ENCODE measurements around the gene NKTR. TPM values are rescaled to one million over a fixed set of nuclear protein-coding genes. Genes with fewer than 3 reads are reported as not detected.

Gene NKTR
- total RNA-seq, 1 donor, result 324 TPM

DNA sequence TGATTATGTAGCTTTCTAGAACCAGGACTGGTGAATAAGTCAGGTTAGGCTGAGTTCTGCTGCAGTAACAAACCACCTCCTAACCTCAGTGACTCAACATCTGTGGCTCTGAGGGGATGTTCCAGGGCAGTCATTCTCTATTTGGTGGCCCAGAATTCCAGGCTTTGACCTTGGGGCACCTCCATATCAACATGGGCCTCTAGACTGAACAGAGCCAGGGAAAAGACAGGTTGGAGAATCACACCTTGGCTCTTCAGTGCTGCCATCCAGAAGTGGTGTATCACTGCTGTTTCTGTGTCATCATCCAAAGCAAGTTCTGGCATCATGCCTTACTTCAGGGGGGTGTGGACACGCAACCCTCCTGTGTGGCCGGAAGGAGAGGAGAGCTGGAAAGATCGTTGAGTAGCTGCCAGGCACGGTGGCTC is 68.3 kb downstream of the NKTR start:
- H3K9me3 ChIP-seq (ENCODE audit: low read depth, low read length), result no peaks in the 10 kb centered on the region
- H3K4me3 ChIP-seq (ENCODE audit: low read length), result no peak overlapping the region
- no peaks in the 10 kb centered on the region for H3K4me1 ChIP-seq (ENCODE audit: insufficient read depth, low read length)
- no peaks in the 10 kb centered on the region for H3K27me3 ChIP-seq (ENCODE audit: insufficient read depth, low read length)

DNA sequence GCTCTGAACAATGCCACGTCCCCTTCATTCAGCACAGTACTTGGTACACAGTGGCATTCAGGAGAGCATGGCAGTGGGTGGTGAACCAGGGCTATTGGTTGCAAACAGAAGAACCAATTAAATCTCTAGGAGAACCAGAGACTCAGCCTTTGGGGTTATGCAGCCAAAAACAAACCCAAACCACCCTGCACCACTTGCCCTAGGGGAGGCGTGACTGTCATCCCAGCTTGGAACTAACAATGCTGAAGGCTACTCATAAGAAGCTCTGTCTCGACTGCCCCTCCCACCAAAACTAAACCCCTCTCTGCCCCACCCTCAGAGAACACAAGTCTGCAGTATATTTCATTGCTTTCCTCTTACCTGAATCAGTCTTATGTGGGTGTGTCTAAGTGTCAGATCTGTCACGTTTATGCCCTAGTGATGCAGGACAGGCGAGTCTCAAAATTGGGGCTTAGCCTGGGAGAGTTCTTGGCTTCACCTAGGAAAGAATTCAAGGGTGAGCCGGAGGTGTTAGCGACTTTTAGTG is 69.6 kb downstream of the NKTR start:
- Histone ChIP-seq H3K27me3 (ENCODE audit: insufficient read depth, low read length) (no peaks in the 10 kb centered on the region), H3K4me3 (ENCODE audit: low read length) (no peak overlapping the region), H3K9me3 (ENCODE audit: low read depth, low read length) (no peaks in the 10 kb centered on the region), H3K4me1 (ENCODE audit: insufficient read depth, low read length) (no peaks in the 10 kb centered on the region)

DNA sequence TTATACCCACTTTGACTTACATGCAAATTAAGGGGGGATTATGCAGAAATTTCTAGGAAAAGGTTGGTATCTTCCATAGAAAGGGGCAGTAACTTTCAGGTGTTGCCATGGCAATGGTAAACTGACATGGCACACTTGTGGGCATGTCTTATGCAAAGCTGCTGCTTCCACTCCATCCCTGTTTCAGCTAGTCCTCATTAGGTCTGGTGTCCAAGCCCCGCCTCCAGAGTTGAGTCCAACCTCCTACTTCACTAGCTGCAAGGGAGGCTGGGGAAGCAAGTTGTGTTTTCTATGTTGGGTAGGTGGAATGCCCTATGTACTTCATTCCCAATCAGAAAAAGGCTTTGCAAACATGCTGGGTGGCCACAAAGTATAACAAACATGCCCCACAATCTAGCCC is 70.2 kb downstream of the NKTR start:
- Histone ChIP-seq H3K27me3 (ENCODE audit: insufficient read depth, low read length) (no peaks in the 10 kb centered on the region), H3K9me3 (ENCODE audit: low read depth, low read length) (no peaks in the 10 kb centered on the region), H3K4me1 (ENCODE audit: insufficient read depth, low read length) (no peaks in the 10 kb centered on the region), H3K4me3 (ENCODE audit: low read length) (no peak overlapping the region)

DNA sequence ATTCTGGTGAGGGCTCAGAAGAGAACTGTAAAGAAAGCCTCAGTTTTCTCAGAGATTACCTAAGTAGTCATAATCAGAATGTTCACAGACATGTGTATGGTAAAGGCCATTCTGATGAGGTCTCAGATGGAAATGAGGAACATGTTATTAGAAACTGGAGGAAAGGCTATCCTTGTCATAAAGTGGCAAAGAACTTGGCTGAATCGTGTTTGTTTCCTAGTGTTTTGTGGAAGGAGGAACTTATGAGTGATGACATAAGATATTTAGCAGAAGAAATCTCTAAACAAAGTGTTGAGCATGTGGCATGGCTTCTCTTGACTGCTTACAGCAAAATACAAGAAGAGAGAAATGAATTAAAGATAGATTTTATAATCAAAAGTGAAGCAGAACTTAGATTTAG is 72.0 kb downstream of the NKTR start:
- Histone ChIP-seq H3K4me3 (ENCODE audit: low read length) (no peak overlapping the region), H3K4me1 (ENCODE audit: insufficient read depth, low read length) (no peaks in the 10 kb centered on the region), H3K9me3 (ENCODE audit: low read depth, low read length) (no peaks in the 10 kb centered on the region), H3K27me3 (ENCODE audit: insufficient read depth, low read length) (no peaks in the 10 kb centered on the region)

DNA sequence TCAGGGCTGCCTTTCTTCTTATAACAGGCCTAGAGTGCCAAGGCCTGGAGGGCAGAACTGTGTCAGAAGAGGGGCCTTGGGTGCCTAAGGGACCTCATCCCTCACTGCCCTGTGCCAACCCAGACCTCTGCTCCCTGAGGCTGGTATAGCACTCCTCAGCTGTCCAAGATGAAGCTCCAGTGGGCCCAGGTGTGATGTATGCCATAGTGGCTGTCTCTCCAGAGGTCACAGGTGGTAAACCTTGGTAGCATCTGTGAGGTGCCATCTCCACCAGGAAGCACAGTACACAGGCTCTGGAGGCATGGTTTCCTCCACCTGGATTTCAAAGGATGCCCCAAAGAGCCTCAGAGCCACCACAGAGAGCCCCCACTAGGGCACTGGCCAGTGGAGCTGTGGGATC is 72.6 kb downstream of the NKTR start:
- H3K27me3 ChIP-seq (ENCODE audit: insufficient read depth, low read length), result no peaks in the 10 kb centered on the region

DNA sequence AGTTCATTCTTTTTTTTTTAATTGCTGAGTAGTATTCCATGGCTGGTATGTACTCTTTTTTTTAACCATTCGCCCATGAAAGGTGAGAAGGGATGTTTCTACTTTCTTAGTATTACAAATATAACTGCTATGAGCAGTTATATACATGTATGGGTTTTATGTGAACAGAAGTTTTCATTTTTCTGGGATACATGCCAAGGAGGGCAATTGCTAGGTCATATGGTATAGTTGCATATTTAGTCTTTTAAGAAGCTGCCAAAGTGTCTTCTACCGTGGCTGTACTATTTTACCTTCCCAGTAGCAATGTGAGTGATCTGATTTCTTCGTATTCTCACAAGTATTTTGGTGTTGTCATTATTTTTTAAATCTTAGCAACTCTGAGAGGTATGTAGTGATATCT is 73.7 kb downstream of the NKTR start:
- Histone ChIP-seq H3K27me3 (ENCODE audit: insufficient read depth, low read length) (no peaks in the 10 kb centered on the region), H3K4me3 (ENCODE audit: low read length) (no peak overlapping the region), H3K4me1 (ENCODE audit: insufficient read depth, low read length) (no peaks in the 10 kb centered on the region), H3K9me3 (ENCODE audit: low read depth, low read length) (no peaks in the 10 kb centered on the region)

More for the DNA sequence above, 72.6 kb downstream of the NKTR start:
- Histone ChIP-seq H3K4me3 (ENCODE audit: low read length) (no peak overlapping the region), H3K9me3 (ENCODE audit: low read depth, low read length) (no peaks in the 10 kb centered on the region), H3K4me1 (ENCODE audit: insufficient read depth, low read length) (no peaks in the 10 kb centered on the region)

DNA sequence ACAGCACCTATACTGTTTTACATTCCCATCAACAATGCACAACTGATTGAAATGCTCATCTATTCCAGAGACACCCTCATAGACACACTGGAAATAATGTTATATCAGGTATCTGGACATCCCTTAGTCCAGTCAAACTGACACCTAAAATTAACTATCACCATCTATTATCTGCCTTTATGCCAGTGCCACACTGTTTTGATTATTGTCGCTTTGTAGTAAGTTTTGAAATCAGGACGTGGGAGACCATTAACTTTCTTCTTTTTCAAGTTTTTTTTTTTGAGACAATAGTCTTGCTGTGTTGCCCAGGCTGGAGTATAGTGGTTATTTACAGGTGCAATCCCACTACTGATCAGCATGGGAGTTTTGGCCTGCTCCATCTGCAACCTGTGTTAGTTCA is 75.4 kb downstream of the NKTR start:
- H3K4me3 ChIP-seq (ENCODE audit: low read length), result no peak overlapping the region
- no peaks in the 10 kb centered on the region for H3K27me3 ChIP-seq (ENCODE audit: insufficient read depth, low read length)
- no peaks in the 10 kb centered on the region for H3K9me3 ChIP-seq (ENCODE audit: low read depth, low read length)
- H3K4me1 ChIP-seq (ENCODE audit: insufficient read depth, low read length), result no peaks in the 10 kb centered on the region

DNA sequence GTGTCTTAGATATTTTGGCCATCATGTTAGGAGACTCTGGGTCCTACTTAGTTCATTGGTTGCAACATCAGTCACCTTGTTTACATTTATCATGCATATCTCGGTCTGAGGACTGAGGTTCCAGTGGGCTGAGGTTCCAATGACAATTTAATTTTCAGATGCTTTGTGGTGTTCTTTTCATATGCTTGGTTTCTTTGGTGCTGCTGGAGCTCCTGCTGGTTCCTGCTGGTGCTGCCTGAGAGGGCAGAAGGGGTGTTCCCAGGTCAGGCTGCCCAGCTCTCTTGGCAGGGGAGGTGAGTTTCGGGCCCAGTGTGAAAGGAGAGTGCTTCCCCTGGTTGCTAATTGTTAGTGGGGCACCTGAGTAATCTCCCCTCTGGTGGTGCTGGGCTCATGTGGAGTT is 78.0 kb downstream of the NKTR start:
- Histone ChIP-seq H3K4me3 (ENCODE audit: low read length) (no peak overlapping the region), H3K27me3 (ENCODE audit: insufficient read depth, low read length) (no peaks in the 10 kb centered on the region), H3K4me1 (ENCODE audit: insufficient read depth, low read length) (no peaks in the 10 kb centered on the region), H3K9me3 (ENCODE audit: low read depth, low read length) (no peaks in the 10 kb centered on the region)

DNA sequence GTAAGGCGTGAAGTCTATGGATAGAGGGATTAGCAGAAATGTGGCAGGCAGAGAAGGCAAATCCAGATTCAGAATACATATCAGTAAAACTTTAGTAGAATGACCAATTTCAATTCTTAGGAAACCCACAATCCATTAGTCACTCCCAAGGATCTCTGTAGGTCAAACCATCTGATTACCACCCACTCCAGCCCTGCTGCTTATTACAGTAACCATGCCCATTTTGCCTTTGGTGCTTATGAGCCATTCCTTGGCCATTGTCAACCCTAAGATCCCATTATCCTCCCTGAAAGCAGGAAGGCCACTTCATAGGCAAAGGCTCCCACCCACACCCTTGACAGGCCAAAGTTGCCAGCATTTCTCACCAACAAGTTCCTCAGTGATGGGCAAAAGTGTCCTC is 79.8 kb downstream of the NKTR start:
- no peaks in the 10 kb centered on the region for H3K9me3 ChIP-seq (ENCODE audit: low read depth, low read length)
- no peak overlapping the region for H3K4me3 ChIP-seq (ENCODE audit: low read length)
- H3K4me1 ChIP-seq (ENCODE audit: insufficient read depth, low read length), result no peaks in the 10 kb centered on the region
- H3K27me3 ChIP-seq (ENCODE audit: insufficient read depth, low read length), result no peaks in the 10 kb centered on the region

DNA sequence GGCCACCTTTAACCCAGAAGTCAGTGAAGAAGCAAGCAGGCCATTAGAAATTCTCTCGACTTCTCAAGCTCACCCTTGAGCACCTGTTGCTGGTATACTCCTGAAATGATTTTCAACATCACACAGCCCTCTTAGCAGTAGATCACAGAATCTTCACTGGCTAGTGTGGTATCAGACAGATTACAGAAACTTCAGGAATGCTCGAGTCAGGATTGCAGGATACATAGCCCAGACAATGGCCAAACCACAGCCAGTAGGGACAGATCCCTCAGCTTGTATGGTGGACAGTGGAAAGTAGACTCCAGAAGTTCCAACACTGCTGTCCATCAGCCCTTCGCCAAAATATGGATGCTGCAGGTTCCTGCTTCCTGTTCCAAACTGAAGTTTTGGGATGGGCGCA is 80.3 kb downstream of the NKTR start:
- no peaks in the 10 kb centered on the region for H3K9me3 ChIP-seq (ENCODE audit: low read depth, low read length)
- H3K4me3 ChIP-seq (ENCODE audit: low read length), result no peak overlapping the region
- no peaks in the 10 kb centered on the region for H3K4me1 ChIP-seq (ENCODE audit: insufficient read depth, low read length)
- no peaks in the 10 kb centered on the region for H3K27me3 ChIP-seq (ENCODE audit: insufficient read depth, low read length)

DNA sequence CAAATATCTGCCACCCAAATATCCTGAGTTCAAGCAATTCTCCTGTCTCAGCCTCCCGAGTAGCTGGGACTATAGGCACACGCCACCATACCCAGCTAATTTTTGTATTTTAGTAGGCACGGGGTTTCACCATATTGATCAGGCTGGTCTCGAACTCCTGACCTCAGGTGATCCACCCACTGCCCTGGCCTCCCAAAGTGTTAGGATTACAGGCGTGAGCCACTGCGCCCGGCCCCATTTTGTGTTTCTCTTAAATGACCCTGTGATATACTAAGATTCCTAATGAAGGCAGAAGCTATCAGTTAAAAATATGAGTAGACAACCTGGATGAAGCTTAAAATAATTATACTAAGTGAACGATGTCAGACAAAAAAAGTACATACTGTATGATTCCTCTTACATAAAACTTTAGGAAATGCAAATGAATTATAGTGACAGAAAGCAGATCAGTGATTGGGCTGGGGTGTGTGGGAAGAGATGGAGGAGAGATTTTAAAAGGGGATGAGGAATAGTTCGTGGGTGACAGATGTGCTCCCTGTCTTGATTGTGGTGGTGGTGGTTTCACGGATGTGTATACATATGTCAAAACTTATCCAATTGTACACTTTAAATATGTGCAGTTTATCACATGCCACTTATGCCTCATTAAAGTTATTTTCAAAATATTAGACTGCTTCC is 81.0 kb downstream of the NKTR start:
- Histone ChIP-seq H3K9me3 (ENCODE audit: low read depth, low read length) (no peaks in the 10 kb centered on the region), H3K4me3 (ENCODE audit: low read length) (no peak overlapping the region), H3K27me3 (ENCODE audit: insufficient read depth, low read length) (peaks cover 1% of the 10 kb centered on the region), H3K4me1 (ENCODE audit: insufficient read depth, low read length) (no peaks in the 10 kb centered on the region)

DNA sequence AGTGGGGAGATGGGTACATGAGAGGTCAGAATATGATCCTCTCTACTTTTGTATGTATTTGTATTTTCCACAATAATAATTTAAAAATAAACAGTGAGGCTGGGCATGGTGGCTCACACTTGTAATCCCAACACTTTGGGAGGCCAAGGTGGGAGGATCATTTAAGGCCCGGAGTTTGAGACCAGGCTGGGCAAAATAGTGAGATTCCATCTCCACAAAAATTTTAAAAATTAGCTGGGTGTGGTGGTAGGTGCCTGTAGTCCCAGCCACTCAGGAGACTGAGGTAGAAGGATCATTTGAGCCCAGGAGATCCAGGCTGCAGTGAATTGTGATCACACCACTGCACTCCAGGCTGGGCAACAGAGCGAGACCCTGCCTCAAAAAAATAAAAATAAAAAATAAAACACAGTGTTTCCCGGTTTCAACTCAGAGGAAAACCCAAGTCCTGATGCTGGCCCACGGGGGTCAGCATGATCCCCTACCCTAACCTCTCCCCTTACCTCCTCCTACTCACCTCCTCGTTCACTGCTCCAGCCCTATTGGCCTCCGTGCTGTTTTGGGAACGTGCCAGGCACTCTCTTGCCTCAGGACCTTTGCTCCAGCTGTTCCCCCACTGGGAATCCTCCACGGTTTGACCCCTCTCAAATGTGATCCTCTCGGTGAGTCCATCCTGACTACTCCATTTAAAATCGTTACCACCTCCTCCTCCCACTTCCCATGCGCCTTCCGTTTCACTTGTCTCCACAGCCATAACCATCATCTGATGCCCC is 82.0 kb downstream of the NKTR start:
- Histone ChIP-seq H3K27me3 (ENCODE audit: insufficient read depth, low read length) (peaks cover 4% of the 10 kb centered on the region), H3K4me1 (ENCODE audit: insufficient read depth, low read length) (no peaks in the 10 kb centered on the region), H3K4me3 (ENCODE audit: low read length) (no peak overlapping the region), H3K9me3 (ENCODE audit: low read depth, low read length) (no peaks in the 10 kb centered on the region)

DNA sequence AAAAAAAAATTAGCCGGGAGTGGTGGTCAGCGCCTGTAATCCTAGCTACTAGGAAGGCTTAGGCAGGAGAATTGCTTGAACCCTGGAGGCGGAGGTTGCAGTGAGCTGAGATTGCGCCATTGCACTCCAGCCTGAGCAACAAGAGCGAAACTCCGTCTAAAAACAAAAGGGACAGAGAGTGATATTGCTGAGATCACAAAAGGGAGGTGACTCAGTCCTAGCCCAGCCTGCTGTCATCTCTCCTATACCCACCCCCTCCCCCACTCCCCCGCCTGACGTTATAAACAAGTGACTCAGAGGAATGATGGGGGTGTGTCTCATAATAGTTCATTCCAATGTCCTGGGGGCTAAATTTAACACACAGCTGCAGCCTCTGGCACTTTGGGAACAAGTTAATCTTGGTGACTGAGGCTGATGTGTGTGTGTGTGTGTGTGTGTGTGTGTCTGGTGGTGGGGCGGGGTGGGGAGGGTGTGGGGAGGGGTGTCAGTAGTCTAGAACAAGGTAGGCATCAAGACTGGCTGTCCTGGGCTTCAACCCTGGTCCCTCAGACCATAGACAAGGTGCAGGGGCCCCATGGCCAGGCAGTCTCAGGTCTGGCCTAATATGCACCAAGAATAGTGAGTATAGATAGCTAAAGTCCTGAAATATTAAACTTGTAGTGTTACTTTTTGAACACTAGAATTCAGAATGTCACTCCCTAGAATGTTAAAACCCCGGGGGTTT is 83.6 kb downstream of the NKTR start:
- no peaks in the 10 kb centered on the region for H3K9me3 ChIP-seq (ENCODE audit: low read depth, low read length)
- no peak overlapping the region for H3K4me3 ChIP-seq (ENCODE audit: low read length)
- no peaks in the 10 kb centered on the region for H3K4me1 ChIP-seq (ENCODE audit: insufficient read depth, low read length)
- H3K27me3 ChIP-seq (ENCODE audit: insufficient read depth, low read length), result peaks cover 4% of the 10 kb centered on the region

DNA sequence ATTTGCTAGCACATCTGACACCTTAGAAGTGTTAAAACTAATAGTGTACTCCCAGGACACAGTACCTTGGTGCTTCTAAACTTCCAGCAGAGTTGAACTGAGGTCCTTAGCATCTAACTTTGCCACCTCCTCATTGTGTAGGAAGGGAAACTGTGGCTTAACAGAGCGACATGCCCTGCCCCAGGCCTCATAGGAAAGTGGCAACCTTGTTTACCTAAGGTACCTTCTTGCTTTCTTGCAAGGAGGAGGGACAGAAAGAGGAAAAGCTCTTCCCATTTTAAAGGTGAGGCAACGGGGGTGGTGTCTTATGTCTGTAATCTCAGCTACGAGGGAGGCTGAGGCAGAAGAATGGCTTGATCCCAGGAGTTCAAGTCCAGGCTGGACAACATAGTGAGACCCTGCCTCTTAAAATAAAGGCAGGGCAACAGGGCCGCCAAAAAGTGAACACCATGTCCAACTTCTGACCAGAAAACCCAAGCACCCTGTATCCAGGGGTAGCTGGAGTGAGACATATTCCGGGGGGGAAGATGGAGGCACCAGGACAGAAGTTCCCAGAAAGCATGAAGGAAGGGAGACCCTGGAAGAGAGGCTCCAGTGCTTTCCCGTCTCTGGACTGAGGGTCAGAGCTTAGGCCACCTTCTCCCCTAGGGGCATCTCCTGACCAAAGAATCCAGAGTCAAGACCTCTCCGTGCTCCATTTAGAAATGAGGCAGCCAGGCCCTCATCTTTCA is 84.3 kb downstream of the NKTR start:
- H3K4me3 ChIP-seq (ENCODE audit: low read length), result no peak overlapping the region
- peaks cover 4% of the 10 kb centered on the region for H3K27me3 ChIP-seq (ENCODE audit: insufficient read depth, low read length)
- no peaks in the 10 kb centered on the region for H3K9me3 ChIP-seq (ENCODE audit: low read depth, low read length)
- H3K4me1 ChIP-seq (ENCODE audit: insufficient read depth, low read length), result no peaks in the 10 kb centered on the region

All from mononuclear cell (primary cell).